HEK293 (cell line): ENCODE results near the gene EDNRB.
"Not testable (repeated sequence)": the region's sequence is repeated elsewhere in the genome, so short reads cannot be mapped to it uniquely, and the experiment has no call there.

Source experiments
- CTCF ChIA-PET: fragments of 350-600 bp; formaldehyde crosslinking; extraction: SDS; loops from one replicate; lab custom pipeline; 2021; ENCODE audit warnings: antibody characterized with exemption; lab: Yijun Ruan, JAX
- POLR2A ChIA-PET: fragments of 300-600 bp; formaldehyde crosslinking; extraction: SDS; loops from one replicate; lab custom pipeline; 2020; ENCODE audit warnings: antibody characterized with exemption, inconsistent platforms; lab: Yijun Ruan, JAX
- H3K27ac ChIP-seq: fragments of 200-500 bp; sonication (Bioruptor generic); 2 replicates; pipeline ENCODE4 v1.5.1; 2014; ENCODE audit warnings: low read depth, low read length, control low read depth, inconsistent platforms; ENCODE audit errors: extremely low read depth
- H3K36me3 ChIP-seq, 2 experiments: fragments of 200-500 bp in 1 of 2; sonication (Bioruptor generic) in 1 of 2; 1 replicate in 1 of 2; 2 replicates in 1 of 2; pipeline ENCODE4 v1.5.1; 2014 to 2017; ENCODE audit warnings: inconsistent platforms in 2 of 2, low read length in 2 of 2; ENCODE audit not compliant: control insufficient read depth in 2 of 2, insufficient read depth in 1 of 2
- H3K4me1 ChIP-seq: fragments of 200-500 bp; sonication (Bioruptor generic); 2 replicates; pipeline ENCODE4 v1.5.1; 2014; ENCODE audit warnings: mild to moderate bottlenecking, low read length, inconsistent platforms; ENCODE audit not compliant: control insufficient read depth, insufficient read depth
- H3K4me3 ChIP-seq: 2 replicates; pipeline ENCODE4 v1.5.1; 2011; ENCODE audit warnings: low read depth, mild to moderate bottlenecking, control low read depth, low read length, moderate library complexity
- H3K9me3 ChIP-seq: fragments of 200-500 bp; sonication (Bioruptor generic); 2 replicates; pipeline ENCODE4 v1.5.1; 2014; ENCODE audit warnings: low read depth, low read length, inconsistent platforms; ENCODE audit not compliant: control insufficient read depth, insufficient read depth
- AEBP2 ChIP-seq: fragments of 450-650 bp; formaldehyde crosslinking; IDR thresholded peaks from 2 replicates; pipeline ENCODE4 v1.5.1; 2016; ENCODE audit warnings: missing biosample characterization, missing genetic modification characterization, borderline replicate concordance
- BCL6B ChIP-seq: fragments of 450-650 bp; formaldehyde crosslinking; IDR thresholded peaks from 2 replicates; pipeline ENCODE4 v1.5.1; 2017; ENCODE audit warnings: missing biosample characterization, missing genetic modification characterization
- GFI1B ChIP-seq: fragments of 450-650 bp; formaldehyde crosslinking; IDR thresholded peaks from 2 replicates; pipeline ENCODE4 v1.5.1; 2016; ENCODE audit warnings: missing biosample characterization, missing genetic modification characterization
- INSM2 ChIP-seq: fragments of 450-650 bp; formaldehyde crosslinking; IDR thresholded peaks from 2 replicates; pipeline ENCODE4 v1.5.1; 2016; ENCODE audit warnings: missing biosample characterization, missing genetic modification characterization
- KLF9 ChIP-seq: fragments of 450-650 bp; formaldehyde crosslinking; IDR thresholded peaks from 2 replicates; pipeline ENCODE4 v1.5.1; 2016; ENCODE audit warnings: missing biosample characterization, missing genetic modification characterization, low read depth
- ZBTB10 ChIP-seq: fragments of 450-650 bp; formaldehyde crosslinking; IDR thresholded peaks from 2 replicates; pipeline ENCODE4 v1.5.1; 2016; ENCODE audit warnings: missing biosample characterization, missing genetic modification characterization
- ZBTB26 ChIP-seq: fragments of 450-650 bp; formaldehyde crosslinking; optimal IDR thresholded peaks from 2 replicates; pipeline ENCODE3; 2016; ENCODE audit warnings: missing biosample characterization, mild to moderate bottlenecking, missing genetic modification characterization
- ZNF16 ChIP-seq: fragments of 450-650 bp; formaldehyde crosslinking; IDR thresholded peaks from 2 replicates; pipeline ENCODE4 v1.5.1; 2016; ENCODE audit warnings: low read depth, missing biosample characterization, missing genetic modification characterization
- ZNF174 ChIP-seq: fragments of 450-650 bp; formaldehyde crosslinking; IDR thresholded peaks from 2 replicates; pipeline ENCODE4 v1.5.0; 2017; ENCODE audit warnings: missing biosample characterization, mild to moderate bottlenecking, missing genetic modification characterization
- ZNF211 ChIP-seq: fragments of 450-650 bp; formaldehyde crosslinking; IDR thresholded peaks from 2 replicates; pipeline ENCODE4 v1.5.1; 2016; ENCODE audit warnings: low read depth, missing biosample characterization, missing genetic modification characterization
- ZNF223 ChIP-seq: fragments of 450-650 bp; formaldehyde crosslinking; IDR thresholded peaks from 2 replicates; pipeline ENCODE4 v1.5.1; 2016; ENCODE audit warnings: missing biosample characterization, missing genetic modification characterization
- ZNF24 ChIP-seq: fragments of 450-650 bp; formaldehyde crosslinking; IDR thresholded peaks from 2 replicates; pipeline ENCODE4 v1.5.1; 2016; ENCODE audit warnings: missing biosample characterization, missing genetic modification characterization
- ZNF311 ChIP-seq: fragments of 450-650 bp; formaldehyde crosslinking; IDR thresholded peaks from 2 replicates; pipeline ENCODE4 v1.5.1; 2017; ENCODE audit warnings: missing biosample characterization, missing genetic modification characterization, borderline replicate concordance
- ZNF521 ChIP-seq: fragments of 450-650 bp; formaldehyde crosslinking; IDR thresholded peaks from 2 replicates; pipeline ENCODE4 v1.5.1; 2017; ENCODE audit warnings: missing biosample characterization, mild to moderate bottlenecking, missing genetic modification characterization
- ZNF530 ChIP-seq: fragments of 450-650 bp; formaldehyde crosslinking; IDR thresholded peaks from 2 replicates; pipeline ENCODE4 v1.5.1; 2016; ENCODE audit warnings: low read depth, missing biosample characterization, missing genetic modification characterization
- ZNF558 ChIP-seq: fragments of 450-650 bp; formaldehyde crosslinking; IDR thresholded peaks from 2 replicates; pipeline ENCODE4 v1.5.1; 2016; ENCODE audit warnings: missing biosample characterization, missing genetic modification characterization
- ZNF560 ChIP-seq: fragments of 450-650 bp; formaldehyde crosslinking; IDR thresholded peaks from 2 replicates; pipeline ENCODE4 v1.5.1; 2017; ENCODE audit warnings: missing biosample characterization, missing genetic modification characterization, borderline replicate concordance
- ZNF585B ChIP-seq: fragments of 450-650 bp; formaldehyde crosslinking; IDR thresholded peaks from 2 replicates; pipeline ENCODE4 v1.5.1; 2016; ENCODE audit warnings: missing biosample characterization, missing genetic modification characterization
- ZNF670 ChIP-seq: fragments of 450-650 bp; formaldehyde crosslinking; IDR thresholded peaks from 2 replicates; pipeline ENCODE4 v1.5.1; 2016; ENCODE audit warnings: missing biosample characterization, missing genetic modification characterization, low read depth
- ZNF677 ChIP-seq: fragments of 450-650 bp; IDR thresholded peaks from 2 replicates; pipeline ENCODE4 v1.5.0; 2018; ENCODE audit warnings: missing biosample characterization, mild to moderate bottlenecking, missing genetic modification characterization, moderate library complexity
- ZNF76 ChIP-seq: fragments of 450-650 bp; formaldehyde crosslinking; IDR thresholded peaks from 2 replicates; pipeline ENCODE4; 2016; ENCODE audit warnings: low read depth, missing biosample characterization, missing genetic modification characterization, borderline replicate concordance
- ZNF776 ChIP-seq: fragments of 450-650 bp; formaldehyde crosslinking; IDR thresholded peaks from 2 replicates; pipeline ENCODE4 v1.5.0; 2017; ENCODE audit warnings: missing biosample characterization, missing genetic modification characterization, borderline replicate concordance

EDNRB gene

GRCh38 chr13:77952276-77952675 lies 33.6 kb upstream of the EDNRB start:
- ChIA-PET CTCF (no interaction called here), POLR2A (no interaction called here)
- Histone ChIP-seq H3K4me1 (no peaks in the 10 kb centered on the region), H3K4me3 (no peak overlapping the region), H3K36me3 (no peaks in the 10 kb centered on the region), H3K27ac (no peak overlapping the region), H3K9me3 (no peaks in the 10 kb centered on the region)
- TF ChIP-seq ZNF521 (no peak), GFI1B (tag by site-specific recombination) (no peak), ZNF670 (tag by site-specific recombination) (no peak), INSM2 (no peak), ZNF223 (no peak), ZBTB10 (no peak), ZNF560 (tag by site-specific recombination) (no peak), ZNF776 (no peak)

- Histone ChIP-seq H3K36me3 (no peaks in the 10 kb centered on the region), H3K4me3 (no peak overlapping the region), H3K9me3 (no peaks in the 10 kb centered on the region), H3K4me1 (no peaks in the 10 kb centered on the region), H3K27ac (no peak overlapping the region)
- ChIA-PET CTCF (no interaction called here), POLR2A (no interaction called here)
- TF ChIP-seq ZNF76 (tag by site-specific recombination) (no peak), ZNF174 (tag by site-specific recombination) (no peak), ZNF521 (no peak), ZBTB10 (no peak), ZNF311 (no peak), ZNF530 (tag by site-specific recombination) (no peak), AEBP2 (tag by site-specific recombination) (no peak), ZNF558 (tag by site-specific recombination) (no peak), ZNF211 (tag by site-specific recombination) (no peak), ZNF677 (tag by site-specific recombination) (no peak), ZBTB26 (tag by site-specific recombination) (no peak), ZNF16 (tag by site-specific recombination) (no peak), KLF9 (no peak), BCL6B (tag by site-specific recombination) (no peak), ZNF24 (tag by site-specific recombination) (no peak), ZNF585B (tag by site-specific recombination) (no peak)
- TF ChIP-seq, all 188 proteins: peak for 0
Observed at GRCh38 chr13:77946522-77946921, 27.9 kb upstream of the EDNRB start.

- POLR2A ChIA-PET, CTCF ChIA-PET, H3K27ac ChIP-seq, H3K9me3 ChIP-seq, H3K4me1 ChIP-seq, H3K36me3 ChIP-seq, H3K4me3 ChIP-seq: not testable (repeated sequence)
Observed at GRCh38 chr13:77935063-77935462, 16.4 kb upstream of the EDNRB start.
